Spleen (tissue), 13 donors: ENCODE measurements around the gene WNT8A. TPM values are rescaled to one million over a fixed set of nuclear protein-coding genes. Genes with fewer than 3 reads are reported as not detected.

Experiments used
- DNase-seq: peaks from one replicate; pipeline ENCODE4 v3.0.0-alpha.2; 2020
- H3K27ac ChIP-seq, 8 donors: fragments of 200-600 bp; sonication (generic) in 7 of 8; 1 replicate in 4 of 8; 2 replicates in 4 of 8; pipeline versions ENCODE4 v1.5.0 to v1.8.0; 2016 to 2021; ENCODE audit warnings: inconsistent platforms in 4 of 8, mild to moderate bottlenecking in 4 of 8, moderate library complexity in 1 of 8
- H3K27me3 ChIP-seq, 7 donors: fragments of 200-600 bp; sonication (generic) in 6 of 7; replicated peaks in 1 of 7; 1 replicate in 4 of 7; 2 replicates in 3 of 7; pipeline versions ENCODE4 v1.5.0 to v1.8.0; 2016 to 2021; ENCODE audit warnings: inconsistent platforms in 3 of 7, mild to moderate bottlenecking in 1 of 7
- H3K36me3 ChIP-seq, 6 donors: fragments of 200-600 bp; sonication (generic) in 5 of 6; 1 replicate in 4 of 6; 2 replicates in 2 of 6; pipeline versions ENCODE4 v1.5.0 to v1.8.0; 2016 to 2021; ENCODE audit warnings: inconsistent platforms in 2 of 6
- H3K4me1 ChIP-seq, 6 donors: fragments of 200-600 bp; sonication (generic) in 5 of 6; 1 replicate in 3 of 6; 2 replicates in 3 of 6; pipeline versions ENCODE4 v1.5.0 to v1.8.0; 2016 to 2021; ENCODE audit warnings: inconsistent platforms in 3 of 6
- H3K4me3 ChIP-seq, 8 donors: fragments of 200-600 bp; sonication (generic) in 7 of 8; 1 replicate in 4 of 8; 2 replicates in 4 of 8; pipeline versions ENCODE4 v1.5.0 to v1.8.0; 2016 to 2021; ENCODE audit warnings: inconsistent platforms in 4 of 8, mild to moderate bottlenecking in 4 of 8, moderate library complexity in 2 of 8
- H3K9me3 ChIP-seq, 8 donors: fragments of 200-600 bp; sonication (generic) in 7 of 8; 1 replicate in 4 of 8; 2 replicates in 4 of 8; pipeline versions ENCODE4 v1.5.0 to v1.8.0; 2016 to 2021; ENCODE audit warnings: inconsistent platforms in 4 of 8
- CTCF ChIP-seq, 11 experiments: fragments of 200-600 bp in 7 of 11; fragments of 450-650 bp in 4 of 11; sonication (generic) in 4 of 11; IDR thresholded peaks in 8 of 11; conservative IDR thresholded peaks in 3 of 11; 1 replicate in 7 of 11; 2 replicates in 4 of 11; pipeline versions ENCODE4 v1.4.0 to v1.8.0; 2016 to 2021; ENCODE audit warnings: antibody characterized with exemption in 11 of 11, inconsistent platforms in 4 of 11, mild to moderate bottlenecking in 1 of 11
- POLR2A ChIP-seq, 3 donors: fragments of 450-650 bp; IDR thresholded peaks; one replicate each; pipeline ENCODE4 v1.5.1; 2017; ENCODE audit warnings: antibody characterized with exemption in 3 of 3, mild to moderate bottlenecking in 1 of 3
- POLR2AphosphoS5 ChIP-seq, 3 donors: sonication (generic); formaldehyde crosslinking; IDR thresholded peaks; one replicate each; pipeline ENCODE4 v1.5.1; 2017; ENCODE audit warnings: antibody characterized with exemption in 3 of 3
- WGBS, 5 donors: extraction: QIAGEN DNeasy Blood & Tissue Kit in 3 of 5; methylation state at CpG; one replicate each; pipeline versions ENCODE4 v1.1.5 to v1.1.7; 2013 to 2018; 5-methylcytosine and 5-hydroxymethylcytosine counted together
- intact Hi-C: fragments of 100-400 bp; cut with DNase I; formaldehyde crosslinking; loops from one replicate; pipeline ENCODE4 v1.15.0; 2023; ENCODE audit warnings: low total_unique reads
- long read RNA-seq, 2 donors: transcript quantifications; one replicate each; lab custom pipeline, GENCODE V29; 2026
- polyA plus RNA-seq, 3 donors: library from polyadenylated mRNA; stranded (reverse); fragments of 200-250 nt; gene quantifications; one replicate each; pipeline ENCODE4 v1.2.1, GENCODE V29; 2013
- total RNA-seq, 7 donors: library from RNA; depleted of rRNA in 3 of 7; stranded (reverse); fragments of >200 nt in 3 of 7; fragmentation: NEBNext Ultra II Directional in 4 of 7; extraction: Animal tissue kit (Norgen Biotek cat#: 25700) in 4 of 7; gene quantifications; one replicate each; pipeline versions ENCODE4 v1.1.0 to v1.2.1, GENCODE V29; 2016 to 2021
- donor health status: healthy with polysubstance abuse.
- donor health status: DM: no; HTN: no; CAD: no; lungs with moderate emphysema.
- donor health status: DM: no; HTN: no; CAD: no.
- donor health status: Bipolar disorder and iron deficiency.
- donor health status: healthy.
- donor health status: DM: no; HTN: no; CAD: no.
- donor health status: DM: yes; HTN: yes; CAD: no.

The WNT8A gene
- total RNA-seq = under 1 TPM in 1 of 7 donors, not detected in 6; 0.60 TPM
- polyA plus RNA-seq = under 1 TPM in 1 of 3 donors, not detected in 2; 0.05 TPM
- long read RNA-seq, donor 1 = 0 reads
- long read RNA-seq, donor 2 = 0 reads

GRCh38 chr5:138083702-138084101, at the start of gene WNT8A:
Gene WNT8A, plus strand, starts transcription at chr5:138084033. Its CDS starts 95 bp downstream, at chr5:138084128.
- Histone ChIP-seq H3K4me3 (no peak within 1 kb of the TSS), H3K4me1 (peaks cover 0 to 15% (median 7%) of the 10 kb centered on the region in 6 donors), H3K27ac (no peak within 1 kb of the TSS), H3K36me3 (no peaks in the 10 kb centered on the region), H3K27me3 (no peaks in the 10 kb centered on the region), H3K9me3 (no peaks in the 10 kb centered on the region)
- intact Hi-C loops = no loop called here
- TF ChIP-seq POLR2A (IDR thresholded peaks at IDR 0.05) (no peak), CTCF (IDR thresholded peaks at IDR 0.05 in 8 of 11, conservative IDR thresholded peaks at IDR 0.05 in 3 of 11) (no peak), POLR2AphosphoS5 (IDR thresholded peaks at IDR 0.05) (no peak)
- peak; percentile 28 for DNase-seq
- WGBS, 5 donors = 82 to 94% (median 87%) methylated on average over 5 of the region's 5 CpGs

GRCh38 chr5:138035605-138036537, 48.0 kb upstream of the WNT8A start:
- H3K27ac ChIP-seq = peak overlapping the region in 2 of 8 donors; percentile 21 to 38
- no peaks in the 10 kb centered on the region for H3K27me3 ChIP-seq
- no peaks in the 10 kb centered on the region for H3K9me3 ChIP-seq
- peaks cover 10 to 38% (median 28%) of the 10 kb centered on the region in 6 donors for H3K4me1 ChIP-seq
- intact Hi-C loops = no loop called here
- H3K36me3 ChIP-seq = no peaks in the 10 kb centered on the region
- WGBS, 5 donors = 27 to 35% (median 31%) methylated on average over 11 of the region's 11 CpGs
- H3K4me3 ChIP-seq = no peak overlapping the region
- no peak for DNase-seq
- TF ChIP-seq POLR2AphosphoS5 (IDR thresholded peaks at IDR 0.05) = no peak
- TF ChIP-seq CTCF (IDR thresholded peaks at IDR 0.05 in 8 of 11, conservative IDR thresholded peaks at IDR 0.05 in 3 of 11) = peak; percentile 69 to 92 (median 81)

GRCh38 chr5:138037271-138037670, 46.6 kb upstream of the WNT8A start:
- no peak for DNase-seq
- intact Hi-C loops = no loop called here
- Histone ChIP-seq H3K27me3 (no peaks in the 10 kb centered on the region), H3K27ac (no peak overlapping the region), H3K4me1 (peaks cover 0 to 35% (median 18%) of the 10 kb centered on the region in 6 donors), H3K36me3 (no peaks in the 10 kb centered on the region), H3K4me3 (no peak overlapping the region), H3K9me3 (no peaks in the 10 kb centered on the region)
- TF ChIP-seq POLR2A (IDR thresholded peaks at IDR 0.05) (no peak), CTCF (IDR thresholded peaks at IDR 0.05 in 8 of 11, conservative IDR thresholded peaks at IDR 0.05 in 3 of 11) (no peak), POLR2AphosphoS5 (IDR thresholded peaks at IDR 0.05) (no peak)
